Colonic mucosa (tissue), 4 donors: ENCODE data around the gene PTPRN2. TPM values are rescaled to one million over a fixed set of nuclear protein-coding genes. Genes with fewer than 3 reads are reported as not detected.

ENCODE experiments used
- DNase-seq: peaks from one replicate; pipeline ENCODE4 v3.0.0-alpha.2; 2020
- H3K27ac ChIP-seq: fragments of 200-600 bp; one replicate; pipeline ENCODE4 v1.8.0; 2021
- H3K27me3 ChIP-seq: fragments of 200-600 bp; one replicate; pipeline ENCODE4 v1.8.0; 2021
- H3K36me3 ChIP-seq: fragments of 200-600 bp; one replicate; pipeline ENCODE4 v1.8.0; 2021
- H3K4me1 ChIP-seq: fragments of 200-600 bp; one replicate; pipeline ENCODE4 v1.8.0; 2021; ENCODE audit warnings: mild to moderate bottlenecking
- H3K4me3 ChIP-seq: fragments of 200-600 bp; one replicate; pipeline ENCODE4 v1.8.0; 2021
- H3K9ac ChIP-seq, 2 donors: one replicate each; pipeline ENCODE4 v1.7.0; 2013; ENCODE audit warnings: control low read depth in 2 of 2, low read depth in 2 of 2, low read length in 2 of 2
- H3K9me3 ChIP-seq: fragments of 200-600 bp; one replicate; pipeline ENCODE4 v1.8.0; 2021
- intact Hi-C: fragments of 100-400 bp; cut with DNase I; formaldehyde crosslinking; loops from one replicate; pipeline ENCODE4 v1.14.1; 2022
- total RNA-seq, 2 donors: library from RNA; stranded (reverse); fragmentation: NEBNext Ultra II Directional in 1 of 2; extraction: Animal tissue kit (Norgen Biotek cat#: 25700) in 1 of 2; gene quantifications; one replicate each; pipeline ENCODE4 v1.2.1, GENCODE V29; 2021
- TF ChIP-seq, protein P1 (sequence below): fragments of 200-600 bp; IDR thresholded peaks from one replicate; pipeline ENCODE4 v1.8.0; 2022; ENCODE audit warnings: antibody characterized with exemption, mild to moderate bottlenecking
- donor health status: healthy.
- donor health status: DM: no; HTN: no; CAD: no.
- donor health status: DM: no; HTN: no; CAD: no.

PTPRN2 gene
- total RNA-seq, 2 donors from 2014 or later, result 14.7 to 21.6 TPM

DNA sequence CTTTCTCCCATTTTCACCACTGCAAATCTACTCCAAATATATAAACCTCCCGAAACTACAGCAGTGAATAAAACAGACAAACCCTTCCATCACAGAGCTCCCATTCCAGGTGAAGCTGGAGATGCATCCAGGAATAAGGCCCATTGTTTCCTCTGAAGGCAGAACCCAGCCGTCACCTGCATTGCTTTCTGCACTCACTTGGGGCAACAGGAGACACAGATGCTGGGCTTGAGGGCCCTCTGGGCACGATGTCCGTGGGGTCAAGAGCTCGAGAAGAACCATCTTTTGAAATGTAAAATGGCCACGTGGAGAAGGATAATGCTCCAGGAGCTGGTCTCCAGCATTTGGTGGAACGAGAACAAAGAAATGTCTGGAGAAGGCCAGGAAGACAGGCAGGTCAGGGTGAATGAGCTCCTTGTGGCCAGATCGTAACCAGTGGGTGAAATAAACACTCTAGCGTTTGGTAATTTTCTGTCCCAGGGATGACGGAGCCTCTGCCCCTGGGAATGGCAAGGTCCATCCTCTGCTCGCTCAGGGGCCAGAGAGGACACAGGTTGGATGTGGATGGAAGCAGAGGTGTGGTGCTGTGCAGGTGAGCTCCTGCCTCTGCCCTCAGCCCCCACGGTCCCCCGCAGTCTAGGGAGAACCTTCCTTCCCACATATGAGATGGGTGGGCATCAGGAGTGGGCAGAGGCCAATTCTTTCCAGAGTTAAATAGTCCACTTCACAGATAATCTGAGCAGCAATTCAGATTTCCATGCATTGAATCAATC is 694.7 kb downstream of the PTPRN2 start:
- DNase-seq, result no peak
- Histone ChIP-seq H3K4me3 (no peak overlapping the region), H3K4me1 (no peaks in the 10 kb centered on the region), H3K9me3 (no peaks in the 10 kb centered on the region), H3K27ac (no peak overlapping the region), H3K36me3 (no peaks in the 10 kb centered on the region), H3K27me3 (no peaks in the 10 kb centered on the region), H3K9ac (no peak overlapping the region)
- TF ChIP-seq, protein P1, sequence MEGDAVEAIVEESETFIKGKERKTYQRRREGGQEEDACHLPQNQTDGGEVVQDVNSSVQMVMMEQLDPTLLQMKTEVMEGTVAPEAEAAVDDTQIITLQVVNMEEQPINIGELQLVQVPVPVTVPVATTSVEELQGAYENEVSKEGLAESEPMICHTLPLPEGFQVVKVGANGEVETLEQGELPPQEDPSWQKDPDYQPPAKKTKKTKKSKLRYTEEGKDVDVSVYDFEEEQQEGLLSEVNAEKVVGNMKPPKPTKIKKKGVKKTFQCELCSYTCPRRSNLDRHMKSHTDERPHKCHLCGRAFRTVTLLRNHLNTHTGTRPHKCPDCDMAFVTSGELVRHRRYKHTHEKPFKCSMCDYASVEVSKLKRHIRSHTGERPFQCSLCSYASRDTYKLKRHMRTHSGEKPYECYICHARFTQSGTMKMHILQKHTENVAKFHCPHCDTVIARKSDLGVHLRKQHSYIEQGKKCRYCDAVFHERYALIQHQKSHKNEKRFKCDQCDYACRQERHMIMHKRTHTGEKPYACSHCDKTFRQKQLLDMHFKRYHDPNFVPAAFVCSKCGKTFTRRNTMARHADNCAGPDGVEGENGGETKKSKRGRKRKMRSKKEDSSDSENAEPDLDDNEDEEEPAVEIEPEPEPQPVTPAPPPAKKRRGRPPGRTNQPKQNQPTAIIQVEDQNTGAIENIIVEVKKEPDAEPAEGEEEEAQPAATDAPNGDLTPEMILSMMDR, result no peak
- intact Hi-C loops, result no loop called here

DNA sequence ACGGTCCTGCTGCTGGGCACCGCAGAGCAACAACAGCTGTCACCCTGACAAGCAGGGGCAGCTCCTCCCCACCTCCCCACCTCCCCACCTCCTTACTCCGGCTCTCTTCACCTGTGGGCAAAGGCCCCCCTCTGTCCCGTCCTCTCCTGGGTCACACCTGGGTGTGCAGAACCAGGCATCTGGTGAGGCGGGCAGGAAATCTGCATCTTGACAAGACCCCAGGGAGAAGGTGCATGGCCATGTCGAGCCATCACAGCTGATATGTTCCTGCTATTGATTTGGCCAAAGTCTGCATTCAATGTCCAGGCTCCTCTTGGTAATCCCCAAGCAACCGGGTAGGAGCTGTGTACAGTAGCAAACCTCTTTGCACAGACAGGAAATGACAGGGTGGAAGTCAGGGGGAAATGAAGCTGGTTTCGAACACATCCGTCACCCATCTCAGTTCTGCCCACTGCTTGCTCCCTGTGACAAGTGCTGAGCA is 696.7 kb downstream of the PTPRN2 start:
- TF ChIP-seq, protein P1, result no peak
- H3K9ac ChIP-seq, result no peak overlapping the region
- H3K27ac ChIP-seq, result no peak overlapping the region
- no peaks in the 10 kb centered on the region for H3K36me3 ChIP-seq
- H3K27me3 ChIP-seq, result no peaks in the 10 kb centered on the region
- H3K4me1 ChIP-seq, result no peaks in the 10 kb centered on the region
- H3K4me3 ChIP-seq, result no peak overlapping the region
- no peaks in the 10 kb centered on the region for H3K9me3 ChIP-seq
- DNase-seq, result no peak
- intact Hi-C loops, result no loop called here

DNA sequence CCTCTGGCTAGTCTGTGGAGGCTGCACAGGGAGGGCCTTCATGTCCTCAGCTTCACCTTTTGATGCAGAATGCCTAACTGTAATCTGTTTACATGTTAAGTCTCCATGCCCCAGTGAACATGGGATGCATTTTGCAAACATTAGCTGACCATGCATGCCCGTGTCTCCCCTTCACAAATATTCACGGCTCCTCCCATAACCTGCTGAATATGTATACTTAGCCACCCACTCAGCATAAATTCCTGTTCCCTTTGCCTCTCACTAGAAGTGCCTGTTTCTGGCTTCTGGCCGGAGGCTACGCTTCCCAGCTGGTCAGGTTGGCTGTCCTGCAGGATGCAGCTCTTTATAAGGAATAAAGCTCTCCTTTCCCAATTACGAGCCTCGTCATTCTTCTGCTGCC is 698.1 kb downstream of the PTPRN2 start:
- TF ChIP-seq, protein P1, result no peak
- DNase-seq, result no peak
- Histone ChIP-seq H3K9ac (no peak overlapping the region), H3K9me3 (no peaks in the 10 kb centered on the region), H3K4me3 (no peak overlapping the region), H3K36me3 (no peaks in the 10 kb centered on the region), H3K4me1 (no peaks in the 10 kb centered on the region), H3K27me3 (no peaks in the 10 kb centered on the region), H3K27ac (no peak overlapping the region)
- intact Hi-C loops, result no loop called here

DNA sequence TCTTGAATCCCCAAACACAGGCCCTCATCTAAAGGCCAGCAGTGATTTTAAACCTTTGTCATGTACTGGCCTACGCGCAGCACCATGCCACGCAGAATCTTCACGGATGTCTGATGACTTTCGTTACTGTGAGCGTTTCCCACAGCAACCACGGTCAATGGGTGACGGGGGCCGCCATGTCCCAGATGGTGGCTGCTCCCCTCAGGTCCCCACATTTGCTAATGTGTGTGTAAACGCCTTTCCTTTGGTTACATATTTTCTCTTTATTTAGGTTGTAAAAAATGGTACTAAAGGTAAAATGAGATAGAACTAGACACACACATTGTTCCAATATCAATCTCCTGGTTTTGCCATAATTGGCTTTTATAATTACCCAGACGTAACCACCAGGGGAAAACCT is 699.0 kb downstream of the PTPRN2 start:
- Histone ChIP-seq H3K9ac (no peak overlapping the region), H3K27me3 (no peaks in the 10 kb centered on the region), H3K9me3 (no peaks in the 10 kb centered on the region), H3K36me3 (no peaks in the 10 kb centered on the region), H3K4me3 (no peak overlapping the region), H3K27ac (no peak overlapping the region), H3K4me1 (no peaks in the 10 kb centered on the region)
- intact Hi-C loops, result no loop called here
- TF ChIP-seq, protein P1, result no peak
- no peak for DNase-seq

DNA sequence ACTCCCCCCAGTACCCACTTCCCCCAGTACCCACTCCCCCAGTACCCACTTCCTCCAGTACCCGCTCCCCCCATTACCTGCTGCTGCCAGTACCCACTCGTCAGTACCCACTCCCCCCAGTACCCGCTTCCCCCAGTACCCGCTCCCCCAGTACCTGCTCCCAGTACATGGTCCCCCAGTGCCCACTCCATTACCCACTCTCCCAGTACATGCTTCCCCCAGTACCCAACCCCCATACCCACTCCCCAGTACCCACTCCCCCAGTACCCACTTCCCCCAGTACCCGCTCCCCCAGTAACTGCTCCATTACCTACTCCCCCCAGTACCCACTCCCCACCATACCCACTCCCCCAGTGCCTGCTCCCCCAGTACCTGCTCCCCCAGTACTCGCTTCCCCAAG is 700.2 kb downstream of the PTPRN2 start:
- Histone ChIP-seq H3K9me3 (no peaks in the 10 kb centered on the region), H3K27ac (no peak overlapping the region), H3K27me3 (no peaks in the 10 kb centered on the region), H3K4me1 (no peaks in the 10 kb centered on the region), H3K4me3 (no peak overlapping the region), H3K36me3 (no peaks in the 10 kb centered on the region), H3K9ac (no peak overlapping the region)
- TF ChIP-seq, protein P1, result no peak
- no peak for DNase-seq
- intact Hi-C loops, result no loop called here
